SK-N-SH treated with all-trans-retinoic acid at 6 μM for 48 hours (cell line): ENCODE results near the gene NLRP9.

ENCODE experiments used
- ATAC-seq: fragments of 200-7000 bp; cut with Tn5 transposase; 3 replicates; pipeline ENCODE4 v1.9.1; 2020; ENCODE audit warnings: mild to moderate bottlenecking, moderate library complexity
- ARNTL ChIP-seq: fragments of 450-650 bp; formaldehyde crosslinking; IDR thresholded peaks from 2 replicates; pipeline ENCODE4 v1.5.0; 2020; ENCODE audit warnings: low read depth, mild to moderate bottlenecking, moderate library complexity, borderline replicate concordance
- BACH2 ChIP-seq: fragments of 250-450 bp; sonication (Bioruptor Pico); IDR thresholded peaks from 2 replicates; pipeline ENCODE4 v1.9.0; 2021; ENCODE audit warnings: mild to moderate bottlenecking, borderline replicate concordance
- CREB5 ChIP-seq: fragments of 250-450 bp; sonication (Bioruptor Pico); IDR thresholded peaks from 2 replicates; pipeline ENCODE4 v1.5.1; 2020; ENCODE audit warnings: low read depth, mild to moderate bottlenecking, moderate library complexity
- ESRRG ChIP-seq: fragments of 250-450 bp; sonication (Bioruptor Pico); IDR thresholded peaks from 2 replicates; pipeline ENCODE4 v1.6.1; 2021; ENCODE audit warnings: mild to moderate bottlenecking
- GLIS3 ChIP-seq: fragments of 250-450 bp; sonication (Bioruptor Pico); IDR thresholded peaks from 2 replicates; pipeline ENCODE4 v1.5.0; 2020; ENCODE audit warnings: mild to moderate bottlenecking, moderate library complexity
- ISL1 ChIP-seq: fragments of 250-450 bp; sonication (Bioruptor Pico); IDR thresholded peaks from 2 replicates; pipeline ENCODE4 v2.1.2; 2022; ENCODE audit warnings: mild to moderate bottlenecking, moderate library complexity
- PATZ1 ChIP-seq: fragments of 250-450 bp; sonication (Bioruptor Pico); IDR thresholded peaks from 2 replicates; pipeline ENCODE4 v1.8.0; 2020; ENCODE audit warnings: mild to moderate bottlenecking, moderate library complexity, borderline replicate concordance
- POU6F1 ChIP-seq: fragments of 250-450 bp; sonication (Bioruptor Pico); IDR thresholded peaks from 2 replicates; pipeline ENCODE4 v1.8.0; 2021; ENCODE audit warnings: low read depth, mild to moderate bottlenecking, moderate library complexity, borderline replicate concordance
- PPARA ChIP-seq: fragments of 250-450 bp; sonication (Bioruptor Pico); IDR thresholded peaks from 2 replicates; pipeline ENCODE4 v1.5.0; 2020; ENCODE audit warnings: mild to moderate bottlenecking, borderline replicate concordance
- SNAI2 ChIP-seq: fragments of 250-450 bp; sonication (Bioruptor Pico); IDR thresholded peaks from 2 replicates; pipeline ENCODE4 v1.5.0; 2020; ENCODE audit warnings: mild to moderate bottlenecking, moderate library complexity
- TSHZ2 ChIP-seq: fragments of 250-450 bp; sonication (Bioruptor Pico); IDR thresholded peaks from 2 replicates; pipeline ENCODE4 v1.5.0; 2020; ENCODE audit warnings: mild to moderate bottlenecking, moderate library complexity
- ZC3H10 ChIP-seq: fragments of 250-450 bp; sonication (Bioruptor Pico); IDR thresholded peaks from 2 replicates; pipeline ENCODE4 v1.5.1; 2021; ENCODE audit warnings: mild to moderate bottlenecking, moderate library complexity
- ZFP3 ChIP-seq: fragments of 250-450 bp; sonication (Bioruptor Pico); IDR thresholded peaks from 2 replicates; pipeline ENCODE4 v1.5.0; 2020; ENCODE audit warnings: mild to moderate bottlenecking, moderate library complexity
- ZFP30 ChIP-seq: fragments of 450-650 bp; formaldehyde crosslinking; IDR thresholded peaks from 2 replicates; pipeline ENCODE4 v1.5.0; 2022; ENCODE audit warnings: mild to moderate bottlenecking, moderate library complexity
- ZNF565 ChIP-seq: fragments of 450-650 bp; formaldehyde crosslinking; conservative IDR thresholded peaks from 2 replicates; pipeline ENCODE4 v1.5.0; 2020; ENCODE audit warnings: low read depth, mild to moderate bottlenecking, moderate library complexity

NLRP9 gene

GRCh38 chr19:55659822-55660221 lies 78.4 kb downstream of the NLRP9 start:
- TF ChIP-seq PPARA (CRISPR knock-in tag) (no peak), ZC3H10 (CRISPR knock-in tag) (no peak), CREB5 (CRISPR knock-in tag) (no peak), SNAI2 (CRISPR knock-in tag) (no peak), ISL1 (no peak), PATZ1 (CRISPR knock-in tag) (no peak), BACH2 (CRISPR knock-in tag) (no peak), ZFP30 (CRISPR knock-in tag) (no peak), ARNTL (CRISPR knock-in tag) (no peak), ESRRG (CRISPR knock-in tag) (no peak)
- ATAC-seq, result no peak

GRCh38 chr19:55658846-55659459 lies 79.2 kb downstream of the NLRP9 start:
- no peak for ATAC-seq
- TF ChIP-seq PPARA (CRISPR knock-in tag), result no peak
- no peak for TF ChIP-seq CREB5 (CRISPR knock-in tag)
- no peak for TF ChIP-seq ZNF565
- no peak for TF ChIP-seq ZFP30 (CRISPR knock-in tag)
- TF ChIP-seq GLIS3 (CRISPR knock-in tag), result no peak
- TF ChIP-seq ZFP3 (CRISPR knock-in tag), result no peak
- TF ChIP-seq ARNTL (CRISPR knock-in tag), result no peak
- no peak for TF ChIP-seq POU6F1 (CRISPR knock-in tag)
- TF ChIP-seq TSHZ2, result no peak
